IgD-negative memory B cell (primary cell): ENCODE measurements around the gene TSPYL4. TPM values are rescaled to one million over a fixed set of nuclear protein-coding genes. Genes with fewer than 3 reads are reported as not detected.

Experiments used
- H3K27ac Mint-ChIP-seq, 3 donors: one replicate each; pipeline ENCODE4 v1.8.0; 2020 to 2022; ENCODE audit warnings: mild to moderate bottlenecking in 3 of 3, mixed read lengths in 3 of 3, moderate library complexity in 1 of 3
- H3K27me3 Mint-ChIP-seq: one replicate; pipeline ENCODE4 v1.8.0; 2021; ENCODE audit warnings: mixed read lengths
- H3K36me3 Mint-ChIP-seq: one replicate; pipeline ENCODE4 v1.8.0; 2020; ENCODE audit warnings: mild to moderate bottlenecking, mixed read lengths
- H3K4me1 Mint-ChIP-seq, 3 donors: one replicate each; pipeline ENCODE4 v1.8.0; 2020 to 2022; ENCODE audit warnings: mixed read lengths in 3 of 3, mild to moderate bottlenecking in 1 of 3
- H3K4me3 Mint-ChIP-seq, 4 donors: one replicate each; pipeline ENCODE4 v1.8.0; 2020 to 2022; ENCODE audit warnings: mild to moderate bottlenecking in 4 of 4, mixed read lengths in 4 of 4, moderate library complexity in 3 of 4
- H3K9me3 Mint-ChIP-seq, 3 donors: one replicate each; pipeline ENCODE4 v1.8.0; 2020 to 2021; ENCODE audit warnings: mixed read lengths in 3 of 3, mild to moderate bottlenecking in 1 of 3
- polyA plus RNA-seq: library from polyadenylated mRNA; unstranded; fragments of 300-500 nt; fragmentation: Illumina TruSeq; gene quantifications from one replicate; pipeline ENCODE4 v1.2.3, GENCODE V29; 2021

The TSPYL4 gene
- polyA plus RNA-seq, 1 donor from 2014 or later = 9.8 TPM

DNA sequence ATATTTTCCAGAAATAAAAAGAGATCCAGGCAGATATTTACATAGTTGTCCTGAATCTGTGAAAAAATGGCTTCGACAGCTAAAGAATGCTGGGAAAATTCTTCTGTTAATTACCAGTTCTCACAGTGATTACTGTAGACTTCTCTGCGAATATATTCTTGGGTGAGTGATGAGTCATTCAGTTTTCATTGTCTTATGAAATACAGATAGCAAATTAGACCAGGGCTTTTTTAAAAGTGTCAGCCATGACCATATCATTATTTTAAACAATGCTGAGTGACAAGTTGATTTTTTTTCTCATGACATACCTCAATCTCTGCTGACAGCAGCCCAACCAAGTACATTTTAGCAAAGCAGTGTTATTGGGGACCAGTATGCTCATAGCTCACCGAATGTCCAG is 32.8 kb downstream of the TSPYL4 start:
- peaks cover 1% of the 10 kb centered on the region for H3K36me3 Mint-ChIP-seq
- H3K4me1 Mint-ChIP-seq = peaks cover 0 to 5% (median 5%) of the 10 kb centered on the region in 3 donors
- H3K27ac Mint-ChIP-seq = no peak overlapping the region
- H3K9me3 Mint-ChIP-seq = no peaks in the 10 kb centered on the region
- no peaks in the 10 kb centered on the region for H3K27me3 Mint-ChIP-seq
- H3K4me3 Mint-ChIP-seq = no peak overlapping the region

DNA sequence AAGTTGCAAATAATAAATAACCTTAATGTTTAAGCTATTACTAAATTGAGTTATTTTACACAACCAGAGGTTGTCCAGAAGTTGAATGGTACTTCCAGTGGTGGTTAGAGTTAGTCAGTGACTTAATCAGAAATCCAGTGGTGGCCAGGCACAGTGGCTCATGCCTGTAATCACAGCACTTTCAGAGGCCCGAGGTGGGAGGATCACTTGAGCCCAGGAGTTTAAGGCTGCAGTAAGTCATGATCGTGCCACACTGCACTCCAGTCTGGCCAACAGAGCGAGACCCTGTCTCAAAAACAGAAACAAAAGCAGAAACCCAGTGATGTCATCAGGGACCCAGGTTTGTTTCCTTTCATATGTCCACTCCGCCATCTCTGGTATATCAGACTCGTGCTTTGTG is 35.0 kb downstream of the TSPYL4 start:
- H3K4me3 Mint-ChIP-seq = no peak overlapping the region
- H3K9me3 Mint-ChIP-seq = no peaks in the 10 kb centered on the region
- no peaks in the 10 kb centered on the region for H3K27me3 Mint-ChIP-seq
- peaks cover 0 to 9% (median 5%) of the 10 kb centered on the region in 3 donors for H3K4me1 Mint-ChIP-seq
- no peak overlapping the region for H3K27ac Mint-ChIP-seq
- no peaks in the 10 kb centered on the region for H3K36me3 Mint-ChIP-seq

DNA sequence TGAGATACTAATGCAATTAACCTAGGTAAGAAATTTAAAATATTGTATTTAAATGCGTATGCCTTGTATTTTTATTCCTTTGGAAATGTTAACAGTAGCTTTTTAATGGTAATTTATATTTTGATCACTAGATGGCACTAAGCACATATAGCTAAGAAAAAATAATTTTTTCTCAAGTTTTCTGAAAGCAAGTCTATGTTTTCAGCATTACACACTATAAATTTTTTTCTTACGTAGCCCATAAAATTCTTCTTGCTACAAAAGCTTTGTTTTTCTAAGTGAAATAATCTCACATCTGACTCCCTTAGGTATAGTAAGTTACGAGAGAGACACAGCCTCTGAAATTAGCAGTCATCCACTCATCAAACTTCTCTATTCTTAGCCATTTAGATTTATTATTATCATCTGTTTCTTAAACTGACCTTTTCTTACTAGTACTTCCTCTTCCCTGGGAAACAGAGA is 35.7 kb downstream of the TSPYL4 start:
- no peaks in the 10 kb centered on the region for H3K27me3 Mint-ChIP-seq
- peaks cover 0 to 9% (median 5%) of the 10 kb centered on the region in 3 donors for H3K4me1 Mint-ChIP-seq
- H3K27ac Mint-ChIP-seq = no peak overlapping the region
- no peaks in the 10 kb centered on the region for H3K9me3 Mint-ChIP-seq
- H3K36me3 Mint-ChIP-seq = no peaks in the 10 kb centered on the region
- H3K4me3 Mint-ChIP-seq = no peak overlapping the region

DNA sequence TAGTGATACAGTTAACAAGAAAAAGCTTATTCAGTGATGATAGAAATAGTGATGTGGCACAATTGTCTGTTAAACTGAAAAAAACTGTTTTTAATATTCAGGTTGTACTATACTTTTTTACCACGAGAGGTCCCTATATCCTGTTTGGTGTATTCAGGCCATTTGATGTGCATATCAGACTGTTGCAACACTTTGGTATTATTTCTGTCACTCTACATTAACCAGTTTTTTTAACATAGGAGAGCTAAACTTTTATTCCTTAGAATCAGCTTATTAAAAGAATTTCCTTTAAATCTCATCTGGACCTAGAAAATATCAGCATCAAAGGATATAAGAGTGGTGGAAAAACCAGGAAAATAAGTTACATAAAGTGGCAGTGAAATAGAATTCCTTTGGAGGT is 36.8 kb downstream of the TSPYL4 start:
- Mint-ChIP-seq H3K36me3 (no peaks in the 10 kb centered on the region), H3K9me3 (no peaks in the 10 kb centered on the region), H3K27me3 (no peaks in the 10 kb centered on the region), H3K4me1 (peaks cover 0 to 9% (median 5%) of the 10 kb centered on the region in 3 donors), H3K4me3 (no peak overlapping the region), H3K27ac (no peak overlapping the region)

DNA sequence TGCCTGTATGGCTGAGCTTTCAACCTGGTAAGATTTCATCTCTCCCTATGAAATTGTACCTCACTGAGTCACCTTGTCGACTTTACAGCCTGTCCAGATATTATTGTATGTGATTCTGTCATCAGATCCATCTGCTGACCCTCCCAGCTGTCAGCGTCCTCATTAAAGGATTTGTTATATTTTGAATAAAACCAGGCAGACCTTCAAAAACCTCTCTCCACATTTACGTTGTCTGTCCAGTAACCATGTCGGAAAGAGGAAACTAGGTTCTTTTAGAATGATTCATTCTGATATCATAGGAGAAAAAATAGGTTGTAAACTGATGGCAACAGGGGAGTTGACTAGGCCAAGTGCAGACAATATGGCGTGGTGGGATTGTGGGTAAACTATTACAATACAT is 38.5 kb downstream of the TSPYL4 start:
- no peaks in the 10 kb centered on the region for H3K9me3 Mint-ChIP-seq
- H3K27ac Mint-ChIP-seq = no peak overlapping the region
- H3K36me3 Mint-ChIP-seq = peaks cover 2% of the 10 kb centered on the region
- H3K4me1 Mint-ChIP-seq = peaks cover 0 to 9% (median 5%) of the 10 kb centered on the region in 3 donors
- no peaks in the 10 kb centered on the region for H3K27me3 Mint-ChIP-seq
- no peak overlapping the region for H3K4me3 Mint-ChIP-seq

DNA sequence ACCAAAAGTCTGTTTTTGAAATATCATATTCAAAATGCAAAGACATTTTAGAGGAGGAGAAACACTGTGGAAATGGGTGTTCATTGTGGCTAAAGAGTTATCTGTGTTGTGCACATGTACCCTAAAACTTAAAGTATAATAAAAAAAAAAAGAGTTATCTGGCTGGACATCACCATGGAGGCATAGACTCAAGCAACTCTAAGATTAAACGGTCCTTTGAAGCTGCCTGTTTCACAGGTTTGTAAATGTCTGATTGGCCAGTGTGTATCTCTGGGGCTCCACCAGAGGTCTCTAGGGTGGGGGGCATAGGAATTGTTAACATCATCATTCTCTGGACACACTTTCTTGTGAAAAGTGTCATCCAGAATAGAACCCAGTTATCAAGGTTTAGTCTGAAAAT is 39.2 kb downstream of the TSPYL4 start:
- H3K4me1 Mint-ChIP-seq = peaks cover 0 to 9% (median 5%) of the 10 kb centered on the region in 3 donors
- H3K27ac Mint-ChIP-seq = no peak overlapping the region
- H3K9me3 Mint-ChIP-seq = no peaks in the 10 kb centered on the region
- H3K36me3 Mint-ChIP-seq = peaks cover 2% of the 10 kb centered on the region
- H3K27me3 Mint-ChIP-seq = no peaks in the 10 kb centered on the region
- no peak overlapping the region for H3K4me3 Mint-ChIP-seq

DNA sequence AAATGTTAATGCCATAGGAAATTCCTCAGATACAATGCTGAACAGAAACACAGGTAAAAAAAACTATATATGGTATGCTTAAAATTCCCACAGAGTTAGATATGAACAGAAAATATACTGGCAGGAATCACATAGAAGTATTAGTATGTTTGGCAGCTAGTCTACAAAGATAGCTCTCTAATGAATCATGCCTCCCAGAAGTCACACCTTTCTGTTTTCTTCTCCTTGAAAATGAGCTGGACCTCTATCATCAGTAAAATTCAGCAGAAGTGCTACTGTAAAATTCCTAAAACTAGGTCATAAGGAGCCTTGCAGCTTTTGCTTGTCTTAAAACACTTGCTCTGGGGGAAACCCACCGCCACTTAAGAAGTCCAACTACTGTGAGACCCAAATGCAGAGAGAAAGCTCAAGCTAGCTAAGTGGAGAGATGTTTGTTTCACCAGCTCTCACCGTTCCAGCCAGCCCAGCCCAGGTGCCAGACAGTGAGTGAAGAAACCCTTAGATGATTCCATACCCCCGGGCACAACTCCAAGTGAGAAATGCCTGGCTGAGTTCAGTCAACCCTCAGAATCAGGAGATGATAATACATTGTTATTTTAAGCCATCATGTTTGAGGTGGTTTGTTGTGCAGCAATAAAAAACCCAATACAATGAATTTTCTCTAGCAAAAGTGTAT is 43.0 kb downstream of the TSPYL4 start:
- no peak overlapping the region for H3K4me3 Mint-ChIP-seq
- H3K27me3 Mint-ChIP-seq = no peaks in the 10 kb centered on the region
- peaks cover 2% of the 10 kb centered on the region for H3K36me3 Mint-ChIP-seq
- no peak overlapping the region for H3K27ac Mint-ChIP-seq
- no peaks in the 10 kb centered on the region for H3K9me3 Mint-ChIP-seq
- peaks cover 0 to 4% (median 0%) of the 10 kb centered on the region in 3 donors for H3K4me1 Mint-ChIP-seq

DNA sequence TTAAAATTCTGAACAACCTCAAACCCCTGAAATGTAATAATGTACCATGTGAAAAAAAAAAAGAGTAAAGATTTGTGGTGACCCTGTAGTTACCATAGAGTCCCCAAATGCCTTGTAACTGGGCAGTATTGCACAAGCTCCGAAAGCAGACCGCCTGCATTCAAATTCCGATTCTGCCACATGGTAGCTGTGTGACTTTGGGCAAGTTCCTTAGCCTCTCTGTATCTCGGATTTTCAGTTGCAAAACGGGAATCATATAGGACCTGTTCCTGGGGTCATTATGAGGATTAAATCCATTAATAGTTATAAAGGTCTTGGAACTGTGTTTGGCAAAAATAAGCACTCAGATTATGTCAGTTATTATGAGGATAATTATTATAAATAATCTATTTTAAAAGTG is 43.6 kb downstream of the TSPYL4 start:
- Mint-ChIP-seq H3K27me3 (no peaks in the 10 kb centered on the region), H3K4me1 (peaks cover 0 to 3% (median 0%) of the 10 kb centered on the region in 3 donors), H3K36me3 (peaks cover 2% of the 10 kb centered on the region), H3K4me3 (no peak overlapping the region), H3K9me3 (no peaks in the 10 kb centered on the region), H3K27ac (no peak overlapping the region)

DNA sequence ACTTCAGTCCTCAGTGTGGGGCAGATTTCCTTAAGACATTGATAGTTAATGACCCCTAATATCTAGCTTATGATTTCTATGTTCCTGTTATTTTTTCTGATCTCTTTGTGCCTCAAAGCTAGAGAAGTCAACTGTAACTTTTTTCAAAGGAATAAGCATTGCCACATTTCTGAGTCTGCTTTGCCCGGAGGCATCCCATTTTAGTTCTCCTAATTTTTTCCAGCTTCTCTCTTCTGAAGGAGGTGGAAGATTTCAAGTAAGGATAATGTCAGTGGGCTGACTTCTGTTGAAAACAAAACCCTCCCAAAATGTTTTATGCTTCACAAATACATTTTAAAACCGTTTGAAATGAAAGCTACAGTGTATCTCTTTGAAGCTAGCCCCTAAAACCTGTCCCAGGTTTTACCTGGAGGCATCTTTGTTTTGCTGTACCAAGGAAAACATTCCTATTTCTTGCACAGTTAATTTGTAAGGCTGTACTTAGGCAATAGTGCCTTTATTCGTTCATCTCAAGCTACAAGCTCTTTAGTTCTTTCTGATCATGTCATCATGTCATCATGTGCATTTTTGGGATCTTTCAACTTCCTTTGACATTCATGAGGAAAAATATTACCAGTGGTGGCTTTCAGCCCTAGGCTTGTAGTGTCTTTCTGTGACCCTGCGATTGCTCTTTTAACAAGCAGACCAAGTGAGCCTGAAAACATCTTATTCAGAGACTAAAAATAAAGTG is 45.7 kb downstream of the TSPYL4 start:
- H3K27ac Mint-ChIP-seq = no peak overlapping the region
- no peaks in the 10 kb centered on the region for H3K9me3 Mint-ChIP-seq
- H3K4me1 Mint-ChIP-seq = peaks cover 0 to 1% (median 0%) of the 10 kb centered on the region in 3 donors
- H3K27me3 Mint-ChIP-seq = no peaks in the 10 kb centered on the region
- peaks cover 4% of the 10 kb centered on the region for H3K36me3 Mint-ChIP-seq
- no peak overlapping the region for H3K4me3 Mint-ChIP-seq

DNA sequence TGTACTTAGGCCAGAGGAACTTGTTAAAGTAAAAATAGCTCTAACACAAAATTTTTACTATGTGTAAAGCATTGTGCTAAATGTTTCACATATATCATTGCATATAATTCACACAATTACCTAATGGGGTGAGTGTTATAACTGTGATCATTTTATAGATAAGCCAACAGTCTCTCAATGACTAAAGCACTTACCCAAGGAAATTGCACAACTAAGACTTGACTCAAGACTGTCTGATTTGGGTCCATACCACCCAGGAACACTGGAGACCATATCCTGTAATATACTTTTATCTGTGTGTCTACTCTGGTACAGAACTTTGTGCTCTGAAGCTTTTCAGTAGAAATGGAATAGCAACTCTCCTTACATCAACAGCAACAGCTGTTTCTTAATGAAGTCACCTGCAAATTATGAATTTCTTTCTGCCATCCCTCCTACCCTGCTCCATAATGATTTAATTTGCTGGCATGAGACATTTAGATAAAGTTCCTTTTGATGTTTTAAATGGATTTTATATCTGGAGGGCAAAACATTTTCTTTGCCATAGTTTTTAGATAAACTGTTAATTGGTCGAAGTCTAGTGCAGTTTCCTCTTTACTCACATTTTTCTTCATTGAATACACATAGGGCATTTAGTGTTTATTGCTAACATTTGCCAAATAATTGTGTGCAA is 47.5 kb downstream of the TSPYL4 start:
- Mint-ChIP-seq H3K9me3 (no peaks in the 10 kb centered on the region), H3K36me3 (peaks cover 4% of the 10 kb centered on the region), H3K4me1 (peaks cover 1 to 5% (median 2%) of the 10 kb centered on the region in 3 donors), H3K27ac (no peak overlapping the region), H3K27me3 (no peaks in the 10 kb centered on the region), H3K4me3 (no peak overlapping the region)

DNA sequence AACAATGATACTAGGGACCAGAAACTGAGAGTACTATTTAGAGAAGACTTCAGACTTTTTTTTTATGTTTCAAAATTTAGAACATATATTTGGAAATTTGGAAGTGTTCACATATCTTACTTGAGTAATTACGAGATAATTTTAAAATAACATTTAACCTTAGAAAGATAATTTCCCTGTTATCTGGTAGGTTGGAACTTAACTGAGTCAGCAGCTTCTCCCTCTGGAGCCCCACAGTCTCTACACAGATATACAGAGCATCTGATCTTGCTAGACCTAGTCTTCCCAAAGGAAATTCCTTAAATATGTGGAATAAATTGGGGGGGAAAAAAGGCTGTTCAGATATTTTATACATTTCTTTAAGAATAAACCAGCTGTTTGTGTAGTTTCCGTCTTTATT is 48.6 kb downstream of the TSPYL4 start:
- H3K36me3 Mint-ChIP-seq = peaks cover 5% of the 10 kb centered on the region
- no peak overlapping the region for H3K4me3 Mint-ChIP-seq
- H3K27me3 Mint-ChIP-seq = no peaks in the 10 kb centered on the region
- H3K9me3 Mint-ChIP-seq = no peaks in the 10 kb centered on the region
- H3K27ac Mint-ChIP-seq = peak overlapping the region in 1 of 3 donors; percentile 73
- H3K4me1 Mint-ChIP-seq = peaks cover 1 to 6% (median 3%) of the 10 kb centered on the region in 3 donors

DNA sequence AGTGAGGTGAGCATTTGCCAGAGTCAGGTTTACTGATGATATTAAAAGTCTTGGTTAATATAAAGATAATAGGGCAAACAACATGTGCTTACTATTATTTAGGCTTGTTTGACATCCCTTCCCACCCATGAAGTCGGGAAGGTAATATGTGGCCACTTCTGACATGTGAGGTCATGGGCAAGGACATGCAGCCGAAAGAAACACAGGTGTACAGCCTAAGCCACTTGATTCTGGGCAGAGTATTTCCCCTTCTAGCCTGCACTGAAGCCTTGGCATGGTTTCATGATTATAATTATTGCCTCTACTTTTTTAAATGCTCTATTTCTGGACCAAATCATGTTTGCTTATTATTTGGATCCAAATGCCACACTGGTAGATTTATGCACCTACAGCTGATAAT is 52.3 kb downstream of the TSPYL4 start:
- H3K4me3 Mint-ChIP-seq = no peak overlapping the region
- H3K9me3 Mint-ChIP-seq = no peaks in the 10 kb centered on the region
- no peaks in the 10 kb centered on the region for H3K27me3 Mint-ChIP-seq
- no peak overlapping the region for H3K27ac Mint-ChIP-seq
- H3K4me1 Mint-ChIP-seq = peaks cover 3 to 6% (median 5%) of the 10 kb centered on the region in 3 donors
- H3K36me3 Mint-ChIP-seq = peaks cover 14% of the 10 kb centered on the region

DNA sequence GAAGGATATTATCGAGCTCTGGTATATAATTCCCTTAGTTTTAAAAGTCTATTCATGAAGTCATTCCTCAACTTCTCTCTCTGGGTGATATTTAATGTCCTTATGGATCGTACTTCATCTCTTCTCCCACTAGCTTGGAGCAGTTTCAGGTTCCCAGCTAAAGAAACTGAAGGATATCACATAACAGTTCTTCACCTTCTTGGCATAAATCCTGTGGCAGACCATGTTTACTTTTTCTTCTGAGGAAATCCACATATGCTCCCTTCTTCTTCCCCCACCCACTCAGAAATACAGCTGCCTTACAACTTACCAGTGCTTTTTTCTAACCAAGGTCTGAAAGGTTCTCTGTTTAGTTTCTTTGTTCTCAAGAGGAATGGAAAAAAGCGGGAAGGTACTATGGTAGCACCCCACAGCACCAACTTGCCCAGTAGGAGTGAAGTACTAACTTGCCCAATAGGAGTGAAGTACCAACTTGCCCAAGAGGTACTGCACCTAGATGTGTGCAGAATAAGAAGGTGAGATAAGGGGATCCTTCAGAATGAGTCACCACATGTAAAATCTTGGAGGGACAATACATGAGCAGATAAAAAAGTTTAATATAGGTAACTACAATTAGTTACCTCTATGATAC is 53.1 kb downstream of the TSPYL4 start:
- no peak overlapping the region for H3K27ac Mint-ChIP-seq
- H3K9me3 Mint-ChIP-seq = no peaks in the 10 kb centered on the region
- H3K27me3 Mint-ChIP-seq = no peaks in the 10 kb centered on the region
- peaks cover 3 to 6% (median 5%) of the 10 kb centered on the region in 3 donors for H3K4me1 Mint-ChIP-seq
- no peak overlapping the region for H3K4me3 Mint-ChIP-seq
- H3K36me3 Mint-ChIP-seq = peaks cover 14% of the 10 kb centered on the region
